Mesendoderm (in vitro differentiated cells): Measurements from ENCODE around the gene KCNT1.
A peak's percentile ranks its signal among the peaks of the same experiment; 100 is the strongest.

ENCODE experiments used
- DNase-seq: peaks from one replicate; pipeline ENCODE4 v3.0.0; 2013
- H2AK5ac ChIP-seq: 2 replicates; pipeline ENCODE4 v1.6.1; 2013; ENCODE audit warnings: low read length, inconsistent platforms
- H2BK120ac ChIP-seq: 2 replicates; pipeline ENCODE4 v1.6.1; 2013; ENCODE audit warnings: low read depth, mild to moderate bottlenecking, low read length, moderate library complexity, mixed read lengths
- H2BK15ac ChIP-seq: replicated peaks from 2 replicates; pipeline ENCODE4 v1.6.1; 2013; ENCODE audit warnings: low read depth, mild to moderate bottlenecking, moderate library complexity
- H2BK5ac ChIP-seq: 2 replicates; pipeline ENCODE4 v1.6.1; 2013; ENCODE audit warnings: low read length, inconsistent platforms
- H3K18ac ChIP-seq: 2 replicates; pipeline ENCODE4 v1.6.1; 2013; ENCODE audit warnings: mild to moderate bottlenecking, low read length, mixed read lengths
- H3K23ac ChIP-seq: one replicate; pipeline ENCODE4 v1.6.1; 2013; ENCODE audit warnings: low read length
- H3K27ac ChIP-seq: 2 replicates; pipeline ENCODE4 v1.5.1; 2013; ENCODE audit warnings: low read depth, mild to moderate bottlenecking, inconsistent platforms, low read length, moderate library complexity
- H3K27me3 ChIP-seq: 2 replicates; pipeline ENCODE4 v1.6.1; 2013; ENCODE audit warnings: low read length, control low read depth, mild to moderate bottlenecking, inconsistent platforms; ENCODE audit not compliant: insufficient read depth, poor library complexity
- H3K36me3 ChIP-seq: 2 replicates; pipeline ENCODE4 v1.6.1; 2013; ENCODE audit warnings: low read length, inconsistent platforms; ENCODE audit not compliant: control insufficient read depth, insufficient read depth
- H3K4ac ChIP-seq: one replicate; pipeline ENCODE4 v1.6.1; 2013; ENCODE audit warnings: low read depth, mild to moderate bottlenecking, low read length, moderate library complexity
- H3K4me1 ChIP-seq: 2 replicates; pipeline ENCODE4 v1.6.1; 2013; ENCODE audit warnings: low read depth, low read length, inconsistent platforms; ENCODE audit not compliant: control insufficient read depth
- H3K4me2 ChIP-seq: 2 replicates; pipeline ENCODE4 v1.6.1; 2013; ENCODE audit warnings: low read length
- H3K4me3 ChIP-seq: 2 replicates; pipeline ENCODE4 v1.5.1; 2013; ENCODE audit warnings: mild to moderate bottlenecking, low read length
- H3K56ac ChIP-seq: one replicate; pipeline ENCODE4 v1.6.1; 2013; ENCODE audit warnings: low read length
- H3K79me1 ChIP-seq: 2 replicates; pipeline ENCODE4 v1.6.1; 2013; ENCODE audit warnings: low read length, inconsistent platforms
- H3K79me2 ChIP-seq: 2 replicates; pipeline ENCODE4 v1.6.1; 2013; ENCODE audit warnings: mild to moderate bottlenecking, low read length; ENCODE audit not compliant: control insufficient read depth, insufficient read depth
- H3K9ac ChIP-seq: 2 replicates; pipeline ENCODE4 v1.6.1; 2013; ENCODE audit warnings: low read length, inconsistent platforms
- H4K5ac ChIP-seq: one replicate; pipeline ENCODE4 v1.6.1; 2013; ENCODE audit warnings: low read length
- H4K8ac ChIP-seq: one replicate; pipeline ENCODE4 v1.6.1; 2013; ENCODE audit warnings: low read depth, mild to moderate bottlenecking, control low read depth, low read length, moderate library complexity
- WGBS: extraction: QIAGEN DNeasy Blood & Tissue Kit; methylation state at CpG from one replicate; pipeline ENCODE4 v1.1.7; 2013; ENCODE audit warnings: low lambda C conversion rate, missing lambda C conversion rate; ENCODE audit not compliant: insufficient coverage; ENCODE audit errors: extremely low coverage; 5-methylcytosine and 5-hydroxymethylcytosine counted together

The KCNT1 gene

GRCh38 chr9:135798263-135798585, 96.2 kb downstream of the KCNT1 start:
- Histone ChIP-seq H3K27me3 (no peaks in the 10 kb centered on the region), H3K79me2 (no peaks in the 10 kb centered on the region), H3K4ac (no peak overlapping the region), H2BK15ac (no peak overlapping the region), H4K5ac (no peak overlapping the region), H2BK120ac (no peak overlapping the region), H3K79me1 (no peaks in the 10 kb centered on the region), H2BK5ac (no peak overlapping the region), H3K18ac (no peak overlapping the region), H3K4me2 (no peak overlapping the region), H2AK5ac (no peak overlapping the region), H3K27ac (no peak overlapping the region), H3K4me1 (no peaks in the 10 kb centered on the region), H3K4me3 (no peak overlapping the region), H4K8ac (no peak overlapping the region), H3K36me3 (no peaks in the 10 kb centered on the region), H3K23ac (no peak overlapping the region), H3K56ac (no peak overlapping the region), H3K9ac (no peak overlapping the region)
- no peak for DNase-seq
- WGBS, result no CpG with 5 or more reads among the region's 10 CpGs

DNA sequence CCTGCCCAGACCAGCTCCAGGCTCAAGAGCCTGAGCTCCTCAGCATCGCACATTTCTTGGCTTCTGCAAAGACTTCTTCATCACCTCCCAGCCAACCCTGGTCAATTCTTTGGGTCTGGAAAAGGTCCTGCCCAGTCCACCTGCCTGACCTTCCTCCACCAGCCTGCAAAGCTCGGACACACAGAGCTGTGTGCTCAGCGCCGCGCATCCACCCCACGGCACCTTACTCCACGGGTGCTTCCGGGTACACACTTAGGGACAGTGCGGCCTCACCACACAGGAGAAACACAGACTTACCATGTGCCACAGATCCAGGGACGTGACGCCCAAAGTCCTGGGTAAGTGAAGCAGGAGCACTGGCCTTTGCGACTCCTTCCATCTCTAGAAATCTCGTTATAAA, 97.3 kb downstream of the KCNT1 start:
- Histone ChIP-seq H3K56ac (no peak overlapping the region), H3K18ac (no peak overlapping the region), H3K79me2 (no peaks in the 10 kb centered on the region), H3K4me3 (no peak overlapping the region), H3K23ac (no peak overlapping the region), H3K36me3 (no peaks in the 10 kb centered on the region), H3K79me1 (no peaks in the 10 kb centered on the region), H3K9ac (no peak overlapping the region), H2BK15ac (no peak overlapping the region), H2AK5ac (no peak overlapping the region), H3K4me2 (no peak overlapping the region), H2BK120ac (no peak overlapping the region), H3K27ac (no peak overlapping the region), H3K27me3 (no peaks in the 10 kb centered on the region), H3K4me1 (no peaks in the 10 kb centered on the region), H4K8ac (no peak overlapping the region), H2BK5ac (no peak overlapping the region), H4K5ac (no peak overlapping the region), H3K4ac (no peak overlapping the region)
- no peak for DNase-seq
- no CpG with 5 or more reads among the region's 13 CpGs for WGBS

- Histone ChIP-seq H2BK15ac (no peak overlapping the region), H3K27me3 (no peaks in the 10 kb centered on the region), H3K18ac (no peak overlapping the region), H3K4ac (no peak overlapping the region), H3K4me1 (no peaks in the 10 kb centered on the region), H3K79me2 (no peaks in the 10 kb centered on the region), H3K36me3 (no peaks in the 10 kb centered on the region), H2BK120ac (no peak overlapping the region), H3K4me2 (no peak overlapping the region), H2AK5ac (no peak overlapping the region), H3K79me1 (no peaks in the 10 kb centered on the region), H2BK5ac (no peak overlapping the region), H4K5ac (no peak overlapping the region), H3K4me3 (no peak overlapping the region), H3K9ac (no peak overlapping the region), H3K23ac (no peak overlapping the region), H3K56ac (no peak overlapping the region), H3K27ac (no peak overlapping the region), H4K8ac (no peak overlapping the region)
- no peak for DNase-seq
- no CpG with 5 or more reads among the region's 6 CpGs for WGBS
These were observed 99.1 kb downstream of the KCNT1 start for GRCh38 chr9:135801070-135801469.

GRCh38 chr9:135802876-135803419, 101.0 kb downstream of the KCNT1 start:
- Histone ChIP-seq H3K27ac (no peak overlapping the region), H3K27me3 (no peaks in the 10 kb centered on the region), H3K4me1 (no peaks in the 10 kb centered on the region), H3K56ac (no peak overlapping the region), H3K18ac (no peak overlapping the region), H3K79me1 (no peaks in the 10 kb centered on the region), H3K9ac (no peak overlapping the region), H2BK120ac (no peak overlapping the region), H3K79me2 (no peaks in the 10 kb centered on the region), H3K4me3 (no peak overlapping the region), H2AK5ac (no peak overlapping the region), H4K8ac (no peak overlapping the region), H2BK5ac (no peak overlapping the region), H3K23ac (no peak overlapping the region), H3K36me3 (no peaks in the 10 kb centered on the region), H3K4me2 (no peak overlapping the region), H2BK15ac (no peak overlapping the region), H3K4ac (no peak overlapping the region), H4K5ac (no peak overlapping the region)
- no peak for DNase-seq
- no CpG with 5 or more reads among the region's 18 CpGs for WGBS

DNA sequence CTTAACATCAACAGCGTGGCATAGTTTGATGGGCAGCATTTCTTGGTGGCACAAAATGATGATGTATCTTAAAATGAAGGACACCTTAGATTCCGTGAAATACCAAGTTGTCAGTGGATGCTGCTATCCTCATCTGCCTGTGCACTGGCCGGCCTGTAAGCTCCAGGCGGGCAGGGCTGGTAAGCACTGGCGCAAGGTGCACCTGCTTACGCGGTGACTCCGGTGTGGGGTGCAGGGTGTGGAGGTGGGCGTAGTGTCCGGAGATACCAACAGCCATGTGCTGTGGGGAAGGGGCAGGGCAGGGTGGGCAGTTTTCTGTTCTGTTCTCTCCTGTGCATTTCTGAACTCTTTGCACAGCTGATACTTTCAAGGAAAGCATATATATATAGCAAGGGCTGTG, 101.5 kb downstream of the KCNT1 start:
- Histone ChIP-seq H3K79me2 (no peaks in the 10 kb centered on the region), H4K5ac (no peak overlapping the region), H3K23ac (no peak overlapping the region), H3K4me2 (no peak overlapping the region), H3K18ac (no peak overlapping the region), H2BK15ac (no peak overlapping the region), H2BK120ac (no peak overlapping the region), H3K4me1 (no peaks in the 10 kb centered on the region), H3K79me1 (no peaks in the 10 kb centered on the region), H3K56ac (no peak overlapping the region), H3K27me3 (no peaks in the 10 kb centered on the region), H3K4ac (no peak overlapping the region), H2AK5ac (no peak overlapping the region), H4K8ac (no peak overlapping the region), H3K27ac (no peak overlapping the region), H3K9ac (no peak overlapping the region), H2BK5ac (no peak overlapping the region), H3K4me3 (no peak overlapping the region), H3K36me3 (no peaks in the 10 kb centered on the region)
- WGBS, result no CpG with 5 or more reads among the region's 10 CpGs
- no peak for DNase-seq

DNA sequence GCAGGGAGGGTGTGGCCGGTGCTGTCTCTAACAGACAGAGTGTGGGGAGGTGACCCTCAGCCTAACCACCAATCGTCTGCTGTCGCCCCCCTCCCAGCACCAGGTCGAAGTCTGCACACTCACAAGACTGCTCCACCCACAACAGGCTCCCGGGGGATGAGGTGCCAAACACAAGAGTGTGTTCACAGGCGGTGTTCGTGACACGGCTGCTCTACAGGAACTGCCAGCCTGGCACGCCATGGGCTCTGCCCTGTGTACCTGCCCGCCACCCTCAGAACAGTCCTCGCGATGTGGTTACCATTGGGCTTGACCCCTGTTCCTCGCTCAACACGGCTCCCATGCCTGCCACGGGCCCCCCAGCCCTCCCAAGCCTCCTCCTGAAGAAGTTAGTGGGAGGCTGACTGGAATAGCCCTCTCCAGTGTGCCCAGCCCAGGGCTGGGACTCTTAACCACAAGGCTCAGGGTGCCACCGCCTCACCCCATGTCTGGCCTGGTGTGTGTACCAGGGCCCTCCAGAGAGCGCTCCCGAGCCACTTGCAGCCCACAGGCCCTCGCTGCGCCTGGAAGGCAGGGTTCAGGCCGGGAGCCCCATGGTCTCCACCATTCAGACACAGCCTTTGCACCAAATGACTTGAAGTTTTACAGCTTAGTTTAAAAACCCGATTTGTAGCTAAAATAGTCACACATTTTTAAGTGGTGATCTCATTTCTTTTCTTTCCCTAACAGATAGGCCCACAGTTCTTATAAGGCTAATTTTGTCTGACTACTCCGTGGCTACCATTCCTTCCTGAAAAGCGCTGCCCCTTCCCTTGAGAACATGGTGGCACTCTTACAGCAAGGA, 102.8 kb downstream of the KCNT1 start:
- WGBS, result no CpG with 5 or more reads among the region's 24 CpGs
- Histone ChIP-seq H4K8ac (no peak overlapping the region), H3K23ac (no peak overlapping the region), H2BK15ac (no peak overlapping the region), H3K4ac (no peak overlapping the region), H3K4me3 (no peak overlapping the region), H3K27me3 (no peaks in the 10 kb centered on the region), H2AK5ac (no peak overlapping the region), H2BK5ac (no peak overlapping the region), H3K4me2 (no peak overlapping the region), H2BK120ac (no peak overlapping the region), H3K18ac (no peak overlapping the region), H3K36me3 (no peaks in the 10 kb centered on the region), H3K79me1 (no peaks in the 10 kb centered on the region), H4K5ac (no peak overlapping the region), H3K4me1 (no peaks in the 10 kb centered on the region), H3K56ac (no peak overlapping the region), H3K79me2 (no peaks in the 10 kb centered on the region), H3K9ac (no peak overlapping the region), H3K27ac (no peak overlapping the region)
- peak; percentile 30 for DNase-seq
